WTC11 (cell line): ENCODE results near the gene DHX57. TPM values are rescaled to one million over a fixed set of nuclear protein-coding genes. Genes with fewer than 3 reads are reported as not detected.

Experiments used
- ATAC-seq: fragments of 200-7000 bp; cut with Tn5 transposase; 2 replicates; pipeline ENCODE4 v1.10.0; 2021; ENCODE audit warnings: mild to moderate bottlenecking, moderate library complexity
- CTCF ChIA-PET: fragments of 300-600 bp; sonication (Branson Sonifier 250); formaldehyde crosslinking; loops from one replicate; lab custom pipeline; 2021; ENCODE audit warnings: antibody characterized with exemption; lab: Charles Lee
- POLR2A ChIA-PET: fragments of 350-600 bp; sonication (Branson Sonifier 250); formaldehyde crosslinking; loops from one replicate; lab custom pipeline; 2021; ENCODE audit warnings: antibody characterized with exemption; lab: Charles Lee
- DNase-seq: peaks from one replicate; pipeline ENCODE4 v3.0.0; 2021; ENCODE audit warnings: low spot score
- H3K27ac Mint-ChIP-seq: 2 replicates; pipeline ENCODE4 v1.8.0; 2021; ENCODE audit warnings: mixed read lengths
- H3K27me3 Mint-ChIP-seq: 2 replicates; pipeline ENCODE4 v1.8.0; 2021; ENCODE audit warnings: low read depth, mild to moderate bottlenecking, moderate library complexity, mixed read lengths
- H3K36me3 Mint-ChIP-seq: 2 replicates; pipeline ENCODE4 v1.8.0; 2021; ENCODE audit warnings: mixed read lengths
- H3K4me1 Mint-ChIP-seq: 2 replicates; pipeline ENCODE4 v1.8.0; 2022; ENCODE audit warnings: mixed read lengths
- H3K4me3 Mint-ChIP-seq: 2 replicates; pipeline ENCODE4 v1.8.0; 2021; ENCODE audit warnings: mild to moderate bottlenecking, moderate library complexity, mixed read lengths
- H3K9me3 Mint-ChIP-seq: 2 replicates; pipeline ENCODE4 v1.8.0; 2021; ENCODE audit warnings: mixed read lengths
- ARID4B ChIP-seq: sonication (generic); formaldehyde crosslinking; IDR thresholded peaks from 2 replicates; pipeline ENCODE4 v1.8.0; 2023; ENCODE audit warnings: missing genetic modification reagents, mild to moderate bottlenecking, borderline replicate concordance
- CREB1 ChIP-seq: sonication (generic); formaldehyde crosslinking; IDR thresholded peaks from 2 replicates; pipeline ENCODE4 v1.8.0; 2023; ENCODE audit warnings: mild to moderate bottlenecking, missing genetic modification reagents
- CREM ChIP-seq: sonication (generic); formaldehyde crosslinking; IDR thresholded peaks from 2 replicates; pipeline ENCODE4 v1.8.1; 2022; ENCODE audit warnings: mild to moderate bottlenecking, missing genetic modification reagents, moderate library complexity
- E2F5 ChIP-seq: sonication (generic); formaldehyde crosslinking; IDR thresholded peaks from 2 replicates; pipeline ENCODE4 v1.8.1; 2022; ENCODE audit warnings: mild to moderate bottlenecking, moderate library complexity, missing genetic modification reagents
- ELF4 ChIP-seq: sonication (generic); formaldehyde crosslinking; IDR thresholded peaks from 2 replicates; pipeline ENCODE4 v1.8.1; 2022; ENCODE audit warnings: low read depth, mild to moderate bottlenecking, moderate library complexity, missing genetic modification reagents
- EMX1 ChIP-seq: fragments of 250-450 bp; sonication (Bioruptor Pico); IDR thresholded peaks from 2 replicates; pipeline ENCODE4 v1.8.0; 2021; ENCODE audit warnings: mild to moderate bottlenecking
- ESRRA ChIP-seq: sonication (generic); formaldehyde crosslinking; IDR thresholded peaks from 2 replicates; pipeline ENCODE4 v1.8.1; 2022; ENCODE audit warnings: mild to moderate bottlenecking, missing genetic modification reagents, borderline replicate concordance
- FOXJ3 ChIP-seq: sonication (generic); formaldehyde crosslinking; IDR thresholded peaks from 2 replicates; pipeline ENCODE4 v1.9.0; 2021; ENCODE audit warnings: missing genetic modification reagents, mild to moderate bottlenecking, borderline replicate concordance
- MAX ChIP-seq: sonication (generic); formaldehyde crosslinking; IDR thresholded peaks from 2 replicates; pipeline ENCODE4 v1.8.0; 2022; ENCODE audit warnings: mild to moderate bottlenecking, missing genetic modification reagents
- MLX ChIP-seq: sonication (generic); formaldehyde crosslinking; IDR thresholded peaks from 2 replicates; pipeline ENCODE4 v1.8.1; 2023; ENCODE audit warnings: mild to moderate bottlenecking, missing genetic modification reagents, moderate library complexity
- NFATC4 ChIP-seq: fragments of 250-450 bp; sonication (Bioruptor Pico); IDR thresholded peaks from 2 replicates; pipeline ENCODE4 v1.9.0; 2021; ENCODE audit warnings: mild to moderate bottlenecking
- NR3C1 ChIP-seq: sonication (generic); formaldehyde crosslinking; conservative IDR thresholded peaks from 2 replicates; pipeline ENCODE4 v1.8.1; 2023; ENCODE audit warnings: low read depth, mild to moderate bottlenecking, missing genetic modification reagents
- PRRX2 ChIP-seq: fragments of 250-450 bp; sonication (Bioruptor Pico); IDR thresholded peaks from 2 replicates; pipeline ENCODE4 v1.8.0; 2021; ENCODE audit warnings: mild to moderate bottlenecking
- SOX15 ChIP-seq: fragments of 250-450 bp; sonication (Bioruptor Pico); IDR thresholded peaks from 2 replicates; pipeline ENCODE4 v1.9.0; 2021; ENCODE audit warnings: mild to moderate bottlenecking
- USF2 ChIP-seq: sonication (generic); formaldehyde crosslinking; IDR thresholded peaks from 2 replicates; pipeline ENCODE4 v1.8.1; 2023; ENCODE audit warnings: mild to moderate bottlenecking, missing genetic modification reagents, moderate library complexity
- ZNF425 ChIP-seq: fragments of 250-450 bp; sonication (Bioruptor Pico); conservative IDR thresholded peaks from 2 replicates; pipeline ENCODE4 v1.9.0; 2021; ENCODE audit warnings: mild to moderate bottlenecking
- total RNA-seq: library from RNA; stranded (reverse); gene quantifications from 3 replicates; pipeline ENCODE4 v1.2.3, GENCODE V29; 2021

DHX57 gene
- total RNA-seq, 1 experiment from 2014 or later: 30.3 TPM

- no peak for TF ChIP-seq ZNF425 (CRISPR knock-in tag)
- no peak for TF ChIP-seq NR3C1 (CRISPR knock-in tag)
- TF ChIP-seq ARID4B (CRISPR knock-in tag): no peak
- no peak for TF ChIP-seq NFATC4 (CRISPR knock-in tag)
- TF ChIP-seq MAX (CRISPR knock-in tag): no peak
- no peak for TF ChIP-seq EMX1
- no peak for TF ChIP-seq CREB1
- TF ChIP-seq E2F5 (CRISPR knock-in tag): no peak
- TF ChIP-seq, all 79 proteins: peak for 0
These were observed 17.1 kb upstream of the DHX57 start (continued) for GRCh38 chr2:38892819-38893218.

- ATAC-seq (no peak), DNase-seq (no peak)
- Mint-ChIP-seq H3K9me3 (no peaks in the 10 kb centered on the region), H3K27ac (no peak within 1 kb of the TSS), H3K27me3 (no peaks in the 10 kb centered on the region; the same call in 1 of the 2 replicates), H3K36me3 (no peaks in the 10 kb centered on the region), H3K4me3 (no peak within 1 kb of the TSS), H3K4me1 (0 out of 2 replicates have a peak, but pooled peaks cover 3% of the 10 kb centered on the region)
- ChIA-PET CTCF (no interaction called here), POLR2A (no interaction called here)
- TF ChIP-seq FOXJ3 (no peak), MLX (CRISPR knock-in tag) (no peak), USF2 (CRISPR knock-in tag) (no peak), CREM (CRISPR knock-in tag) (no peak), PRRX2 (CRISPR knock-in tag) (no peak), SOX15 (CRISPR knock-in tag) (no peak), ESRRA (no peak), ELF4 (CRISPR knock-in tag) (no peak), ARID4B (CRISPR knock-in tag) (no peak)
These were observed 13.8 kb upstream of the DHX57 start, which contains the start of gene ARHGEF33 for GRCh38 chr2:38889575-38889974. Gene ARHGEF33 (plus strand): TSS chr2:38889875. CDS start chr2:38919448, 29,573 bp downstream.
